Fibroblast of the aortic adventitia (primary cell): ENCODE data around the gene SHH. TPM values are rescaled to one million over a fixed set of nuclear protein-coding genes. Genes with fewer than 3 reads are reported as not detected.

ENCODE experiments used
- DNase-seq: peaks from one replicate; pipeline ENCODE4 v3.0.0-alpha.2; 2010; ENCODE audit warnings: low read depth
- H3K4me3 ChIP-seq: 2 replicates; pipeline ENCODE4 v1.5.1; 2011; ENCODE audit warnings: low read depth, mild to moderate bottlenecking, control low read depth, low read length, moderate library complexity
- CTCF ChIP-seq: IDR thresholded peaks from 2 replicates; pipeline ENCODE4 v1.5.1; 2011; ENCODE audit warnings: mild to moderate bottlenecking, low read length, control low read depth, inconsistent platforms; ENCODE audit not compliant: insufficient read depth
- total RNA-seq: library from RNA; depleted of rRNA; stranded (reverse); fragments of >200 nt; gene quantifications from 2 replicates; pipeline ENCODE4 v1.2.3, GENCODE V29; 2012; ENCODE audit warnings: low replicate concordance

The SHH gene
- total RNA-seq, 1 donor, result 0.36 TPM

GRCh38 chr7:155809947-155810769 lies 2.1 kb downstream of the SHH start:
- no peak for DNase-seq
- no peak overlapping the region for H3K4me3 ChIP-seq
- no peak for TF ChIP-seq CTCF

GRCh38 chr7:155809332-155809946 lies 2.8 kb downstream of the SHH start:
- TF ChIP-seq CTCF, result no peak
- H3K4me3 ChIP-seq, result peak overlapping the region; percentile 10
- no peak for DNase-seq

- no peak overlapping the region for H3K4me3 ChIP-seq
- DNase-seq, result no peak
- TF ChIP-seq CTCF, result no peak
Observed at GRCh38 chr7:155808549-155809331, 3.5 kb downstream of the SHH start.

GRCh38 chr7:155807789-155808548 lies 4.3 kb downstream of the SHH start:
- no peak for TF ChIP-seq CTCF
- DNase-seq, result no peak
- H3K4me3 ChIP-seq, result no peak overlapping the region

- H3K4me3 ChIP-seq, result no peak overlapping the region
- TF ChIP-seq CTCF, result no peak
- no peak for DNase-seq
Observed at GRCh38 chr7:155807065-155807671, 5.1 kb downstream of the SHH start.
